SK-N-DZ (cell line): ENCODE results near the gene LEP. TPM values are rescaled to one million over a fixed set of nuclear protein-coding genes. Genes with fewer than 3 reads are reported as not detected.
A peak's percentile ranks its signal among the peaks of the same experiment; 100 is the strongest.

Experiments used
- DNase-seq: peaks from one replicate; pipeline ENCODE4 v3.0.0-alpha.2; 2015; ENCODE audit warnings: low spot score
- polyA plus RNA-seq, 2 experiments: library from polyadenylated mRNA; depleted of rRNA; stranded (reverse); fragments of >200 nt; gene quantifications; 2 replicates each; pipeline ENCODE4 v1.2.3, GENCODE V29; 2014

Gene LEP
- not detected in 2 replicates for polyA plus RNA-seq (2014; cell fraction: cytosol; rRNA removed)
- polyA plus RNA-seq (2014; cell fraction: nucleus; rRNA removed): not detected in 2 replicates

GRCh38 chr7:128240696-128241386 lies at the start of gene LEP:
Gene LEP (plus strand): TSS chr7:128241278. CDS start chr7:128252019, 10,741 bp downstream.
- no peak for DNase-seq

GRCh38 chr7:128192497-128193142 lies 48.5 kb upstream of the LEP start:
- DNase-seq: no peak

GRCh38 chr7:128194533-128195282 lies 46.4 kb upstream of the LEP start:
- DNase-seq: no peak

GRCh38 chr7:128197589-128197988 lies 43.5 kb upstream of the LEP start:
- no peak for DNase-seq

GRCh38 chr7:128197989-128198580 lies 43.0 kb upstream of the LEP start:
- no peak for DNase-seq

- DNase-seq: no peak
These were observed 40.7 kb upstream of the LEP start for GRCh38 chr7:128200376-128200775.

GRCh38 chr7:128201067-128201689 lies 39.9 kb upstream of the LEP start:
- DNase-seq: peak; percentile 56

GRCh38 chr7:128201690-128202085 lies 39.4 kb upstream of the LEP start:
- no peak for DNase-seq

- DNase-seq: no peak
These were observed 38.7 kb upstream of the LEP start for GRCh38 chr7:128202287-128202957.

- no peak for DNase-seq
These were observed 38.0 kb upstream of the LEP start for GRCh38 chr7:128203047-128203491.

GRCh38 chr7:128203710-128204214 lies 37.3 kb upstream of the LEP start:
- no peak for DNase-seq

- no peak for DNase-seq
These were observed 36.6 kb upstream of the LEP start for GRCh38 chr7:128204455-128204854.

GRCh38 chr7:128205068-128205467 lies 36.0 kb upstream of the LEP start:
- no peak for DNase-seq

- DNase-seq: no peak
These were observed 34.9 kb upstream of the LEP start for GRCh38 chr7:128206017-128206746.

GRCh38 chr7:128206747-128207500 lies 34.2 kb upstream of the LEP start:
- DNase-seq: peak; percentile 15

GRCh38 chr7:128207609-128208008 lies 33.5 kb upstream of the LEP start:
- DNase-seq: no peak

GRCh38 chr7:128209229-128210035 lies 31.6 kb upstream of the LEP start:
- peak; percentile 74 for DNase-seq

GRCh38 chr7:128210036-128210347 lies 31.1 kb upstream of the LEP start:
- DNase-seq: no peak
